Kidney (tissue), 14 donors: ENCODE results near the gene HS6ST1. TPM values are rescaled to one million over a fixed set of nuclear protein-coding genes. Genes with fewer than 3 reads are reported as not detected.

ENCODE experiments used
- DNase-seq, 5 donors: peaks; one replicate each; pipeline ENCODE4 v3.0.0-alpha.2; 2013 to 2020
- FAIRE-seq: peaks from 2 replicates; lab custom pipeline; 2012; peaks lifted over from hg19 to GRCh38; lab: Jason Lieb, UNC
- H3K27ac ChIP-seq, 2 donors: one replicate each; pipeline ENCODE4 v1.7.0; 2013; ENCODE audit warnings: low read depth in 2 of 2, low read length in 2 of 2, inconsistent platforms in 1 of 2
- H3K27me3 ChIP-seq: one replicate; pipeline ENCODE4 v1.7.1; 2013; ENCODE audit warnings: low read length, inconsistent platforms; ENCODE audit not compliant: control insufficient read depth, insufficient read depth
- H3K36me3 ChIP-seq, 3 donors: one replicate each; pipeline versions ENCODE4 v1.7.0 to v1.7.1; 2013; ENCODE audit warnings: low read length in 3 of 3, control low read depth in 1 of 3, inconsistent platforms in 1 of 3; ENCODE audit not compliant: insufficient read depth in 3 of 3, control insufficient read depth in 2 of 3
- H3K4me1 ChIP-seq, 3 donors: one replicate each; pipeline versions ENCODE4 v1.7.0 to v1.7.1; 2013; ENCODE audit warnings: low read length in 3 of 3, inconsistent platforms in 1 of 3, low read depth in 1 of 3; ENCODE audit not compliant: control insufficient read depth in 2 of 3, insufficient read depth in 2 of 3
- H3K4me3 ChIP-seq, 3 donors: one replicate each; pipeline versions ENCODE4 v1.7.0 to v1.8.1; 2013; ENCODE audit warnings: low read length in 3 of 3, control low read depth in 1 of 3, inconsistent platforms in 1 of 3
- H3K9ac ChIP-seq, 3 donors: one replicate each; pipeline versions ENCODE4 v1.7.0 to v1.7.1; 2013; ENCODE audit warnings: low read length in 3 of 3, control low read depth in 1 of 3, inconsistent platforms in 1 of 3
- H3K9me3 ChIP-seq, 3 donors: one replicate each; pipeline versions ENCODE4 v1.7.0 to v1.7.1; 2013; ENCODE audit warnings: low read length in 3 of 3, control low read depth in 1 of 3, inconsistent platforms in 1 of 3; ENCODE audit not compliant: control insufficient read depth in 2 of 3, insufficient read depth in 1 of 3
- intact Hi-C: fragments of 100-400 bp; cut with DNase I; formaldehyde crosslinking; loops from one replicate; pipeline ENCODE4 v1.11.1; 2022
- polyA plus RNA-seq: library from polyadenylated mRNA; stranded (reverse); fragments of 350-450 nt; fragmentation: Illumina TruSeq; extraction: RNeasy Lipid Tissue Mini Kit (QIAGEN cat#74804); gene quantifications from one replicate; pipeline ENCODE4 v1.2.3, GENCODE V29; 2014; ENCODE audit warnings: low read depth, low replicate concordance; ENCODE audit not compliant: insufficient read depth
- total RNA-seq: library from RNA; stranded (reverse); fragmentation: NEBNext Ultra II Directional; extraction: Animal tissue kit (Norgen Biotek cat#: 25700); gene quantifications from one replicate; pipeline ENCODE4 v1.2.1, GENCODE V29; 2021
- TF ChIP-seq, protein P1 (sequence below): IDR thresholded peaks from 3 replicates; pipeline ENCODE4 v1.5.1; 2012; ENCODE audit warnings: mild to moderate bottlenecking, moderate library complexity, borderline replicate concordance; ENCODE audit not compliant: insufficient read depth; ENCODE audit errors: extremely low read depth
- donor health status: control.
- donor health status: control.
- donor health status: control.
- donor health status: control.
- donor health status: control.
- donor health status: DM: yes; HTN: yes; CAD: no.
- donor health status: Normal renal cell carcinoma (clear cell type).

Gene HS6ST1
- total and polyA plus RNA-seq, 2 donors from 2014 or later, result 49.6 to 73.9 TPM

DNA sequence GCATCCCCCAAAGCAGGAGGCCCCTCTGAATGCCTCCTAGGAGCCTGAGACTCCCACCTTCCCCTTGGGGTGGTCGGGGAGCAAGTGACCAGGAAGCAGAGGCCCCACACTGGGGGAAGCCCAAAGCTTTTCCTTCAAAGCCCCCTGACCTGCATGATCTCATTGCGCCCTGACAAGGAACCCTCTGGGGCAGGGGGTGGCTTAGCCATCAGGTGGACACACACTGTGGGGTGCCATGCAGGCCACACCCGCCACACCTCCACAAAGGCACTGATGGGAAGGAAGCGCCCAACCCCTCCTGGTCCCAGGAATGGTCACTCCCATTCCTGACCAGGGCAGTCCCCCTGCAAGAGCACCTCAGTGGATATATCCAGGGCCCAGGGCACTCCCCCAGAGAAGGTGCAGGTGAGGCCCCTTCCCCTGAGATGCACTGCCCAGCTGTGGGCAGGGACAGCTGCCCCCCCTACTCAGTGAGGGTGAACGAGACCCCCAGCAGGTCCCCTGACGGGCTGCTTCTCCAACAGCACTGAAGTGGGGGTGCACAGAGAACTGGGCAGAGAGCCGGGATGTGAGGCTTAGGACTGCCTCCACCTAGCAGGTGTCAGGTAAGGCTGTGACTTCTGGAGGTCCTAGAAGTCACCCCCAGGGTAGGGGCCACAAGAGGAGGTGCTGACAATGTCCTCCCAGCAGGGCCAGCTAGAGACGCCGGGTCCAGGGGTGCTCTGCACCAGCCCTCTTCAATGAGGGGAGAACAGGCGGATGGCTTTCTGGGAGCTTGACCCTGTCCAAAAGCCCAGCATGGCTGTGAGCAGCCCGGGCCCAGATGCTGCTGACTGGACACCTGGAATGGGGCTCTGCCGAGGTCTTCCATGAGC is 31.5 kb downstream of the HS6ST1 start:
- TF ChIP-seq, protein P1, sequence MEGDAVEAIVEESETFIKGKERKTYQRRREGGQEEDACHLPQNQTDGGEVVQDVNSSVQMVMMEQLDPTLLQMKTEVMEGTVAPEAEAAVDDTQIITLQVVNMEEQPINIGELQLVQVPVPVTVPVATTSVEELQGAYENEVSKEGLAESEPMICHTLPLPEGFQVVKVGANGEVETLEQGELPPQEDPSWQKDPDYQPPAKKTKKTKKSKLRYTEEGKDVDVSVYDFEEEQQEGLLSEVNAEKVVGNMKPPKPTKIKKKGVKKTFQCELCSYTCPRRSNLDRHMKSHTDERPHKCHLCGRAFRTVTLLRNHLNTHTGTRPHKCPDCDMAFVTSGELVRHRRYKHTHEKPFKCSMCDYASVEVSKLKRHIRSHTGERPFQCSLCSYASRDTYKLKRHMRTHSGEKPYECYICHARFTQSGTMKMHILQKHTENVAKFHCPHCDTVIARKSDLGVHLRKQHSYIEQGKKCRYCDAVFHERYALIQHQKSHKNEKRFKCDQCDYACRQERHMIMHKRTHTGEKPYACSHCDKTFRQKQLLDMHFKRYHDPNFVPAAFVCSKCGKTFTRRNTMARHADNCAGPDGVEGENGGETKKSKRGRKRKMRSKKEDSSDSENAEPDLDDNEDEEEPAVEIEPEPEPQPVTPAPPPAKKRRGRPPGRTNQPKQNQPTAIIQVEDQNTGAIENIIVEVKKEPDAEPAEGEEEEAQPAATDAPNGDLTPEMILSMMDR, result no peak
- Histone ChIP-seq H3K4me1 (peaks cover 0 to 51% (median 8%) of the 10 kb centered on the region in 3 donors), H3K27ac (peak overlapping the region; percentile 14 to 32), H3K9ac (peak overlapping the region in 1 of 3 donors; percentile 46), H3K4me3 (no peak overlapping the region), H3K27me3 (no peaks in the 10 kb centered on the region), H3K9me3 (no peaks in the 10 kb centered on the region), H3K36me3 (no peaks in the 10 kb centered on the region)
- FAIRE-seq, result no peak
- peak in 1 of 5 donors; percentile 71 for DNase-seq
- intact Hi-C loops, result no loop called here

GRCh38 chr2:128286011-128286721 is 32.5 kb downstream of the HS6ST1 start:
- H3K4me1 ChIP-seq, result peaks cover 0 to 50% (median 18%) of the 10 kb centered on the region in 3 donors
- H3K9me3 ChIP-seq, result no peaks in the 10 kb centered on the region
- no peak overlapping the region for H3K4me3 ChIP-seq
- H3K27me3 ChIP-seq, result no peaks in the 10 kb centered on the region
- DNase-seq, result peak in 1 of 5 donors; percentile 65
- H3K27ac ChIP-seq, result peak overlapping the region in 1 of 2 donors; percentile 0
- H3K36me3 ChIP-seq, result no peaks in the 10 kb centered on the region
- H3K9ac ChIP-seq, result no peak overlapping the region
- FAIRE-seq, result no peak
- TF ChIP-seq, protein P1, result no peak
- intact Hi-C loops, result no loop called here

DNA sequence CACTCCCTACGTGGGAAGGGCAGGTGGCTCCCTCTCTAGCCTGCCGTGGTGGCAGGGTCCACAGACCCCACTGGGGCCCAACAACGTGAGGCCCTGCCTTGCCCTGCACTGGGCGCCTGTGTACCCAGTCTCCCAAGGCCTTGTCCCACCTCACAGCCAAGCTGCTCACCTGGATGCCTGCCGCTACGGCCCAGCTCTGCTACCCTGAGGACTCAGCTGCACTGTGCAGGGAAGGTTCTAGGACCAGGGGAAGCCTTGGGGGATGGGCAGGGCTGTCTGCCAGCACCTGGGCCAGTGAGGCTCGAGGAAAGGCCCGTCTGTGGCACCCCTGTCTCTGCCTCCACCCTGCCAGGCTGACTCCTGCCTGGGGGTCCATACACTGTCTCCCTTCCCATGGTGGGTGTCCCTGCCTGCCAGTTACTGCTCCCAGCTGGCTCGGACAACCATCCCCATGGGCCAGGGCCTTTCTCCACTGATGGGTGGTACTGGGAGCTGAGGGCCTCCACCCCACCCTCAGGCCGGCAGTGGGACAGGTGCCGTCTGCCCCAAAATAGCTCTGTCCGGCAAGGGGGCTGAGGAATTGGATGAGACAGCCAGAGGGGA is 33.2 kb downstream of the HS6ST1 start:
- TF ChIP-seq, protein P1, result no peak
- Histone ChIP-seq H3K9me3 (no peaks in the 10 kb centered on the region), H3K9ac (no peak overlapping the region), H3K27ac (peak overlapping the region in 1 of 2 donors; percentile 0), H3K4me3 (no peak overlapping the region), H3K36me3 (no peaks in the 10 kb centered on the region), H3K4me1 (peaks cover 0 to 58% (median 24%) of the 10 kb centered on the region in 3 donors), H3K27me3 (no peaks in the 10 kb centered on the region)
- no peak for FAIRE-seq
- intact Hi-C loops, result no loop called here
- DNase-seq, result peak in 1 of 5 donors; percentile 65
